ENCODE measurements around the gene HEATR5A.

DNA sequence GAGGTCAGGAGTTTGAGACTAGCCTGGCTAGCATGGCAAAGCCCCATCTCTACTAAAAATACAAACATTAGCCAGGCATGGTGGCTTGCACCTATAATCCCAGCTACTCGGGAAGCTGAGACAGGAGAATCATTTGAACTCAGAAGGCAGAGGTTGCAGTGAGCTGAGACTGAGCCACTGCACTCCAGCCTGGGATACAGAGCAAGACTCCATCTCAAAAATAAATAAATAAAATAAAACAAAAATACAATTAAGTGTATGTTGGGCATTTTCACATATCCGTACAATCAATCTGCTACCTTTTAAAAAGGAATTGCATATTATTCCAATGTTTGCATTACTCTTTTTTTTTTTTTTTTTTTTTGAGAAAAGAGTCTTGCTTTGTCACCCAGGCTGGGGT lies 165.1 kb downstream of the HEATR5A start:
- TF ChIP-seq CTCF (IDR thresholded peaks at IDR 0.05), result no peak
- no peak for TF ChIP-seq POLR2A (IDR thresholded peaks at IDR 0.05)

Data from esophagus squamous epithelium (tissue), 4 donors.